ENCODE measurements around the gene PTGES.

DNA sequence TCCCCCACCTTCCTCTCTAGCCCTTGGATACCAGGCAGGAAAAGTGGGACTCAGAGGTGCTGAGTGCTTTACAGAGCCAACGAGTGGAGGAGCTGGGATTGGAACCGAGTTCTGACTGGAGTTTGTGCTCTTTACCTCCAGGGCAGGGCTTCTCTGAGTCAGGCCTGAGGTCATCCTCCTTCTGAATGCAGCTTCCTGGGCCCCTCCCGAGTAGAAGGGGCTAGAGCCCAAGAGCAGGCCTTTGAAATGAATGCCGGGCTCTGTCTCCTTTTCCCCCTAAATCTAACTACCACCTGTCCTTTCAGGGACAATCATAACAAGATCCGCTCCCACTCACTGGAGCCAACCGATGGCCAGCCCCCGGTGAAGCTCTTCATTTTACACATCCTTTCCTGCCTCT is 12.7 kb downstream of the PTGES start:
- TF ChIP-seq FOXM1 (IDR thresholded peaks at IDR 0.05; ENCODE audit: borderline replicate concordance, low read depth) (no peak), ZBTB7A (IDR thresholded peaks at IDR 0.05; ENCODE audit: low read depth) (no peak), YY1 (IDR thresholded peaks at IDR 0.05; ENCODE audit: low read depth) (no peak)

All from Ishikawa (cell line).